WERI-Rb-1 (cell line): ENCODE measurements around the gene EYS.

Experiments used
- DNase-seq: peaks from one replicate; pipeline ENCODE4 v3.0.0-alpha.2; 2020
- H3K27ac ChIP-seq: fragments of 250-450 bp; sonication (Bioruptor Pico); 2 replicates; pipeline ENCODE4 v1.5.1; 2020; ENCODE audit warnings: mild to moderate bottlenecking, moderate library complexity
- H3K27me3 ChIP-seq: fragments of 250-450 bp; sonication (Bioruptor Pico); 2 replicates; pipeline ENCODE4 v1.5.1; 2021; ENCODE audit warnings: mild to moderate bottlenecking, low read depth, moderate library complexity; ENCODE audit not compliant: insufficient read depth, severe bottlenecking
- H3K36me3 ChIP-seq: fragments of 250-450 bp; sonication (Bioruptor Pico); 2 replicates; pipeline ENCODE4 v1.5.1; 2020; ENCODE audit warnings: mild to moderate bottlenecking, moderate library complexity
- H3K4me3 ChIP-seq: 2 replicates; pipeline ENCODE4 v1.5.1; 2011; ENCODE audit warnings: low read depth, mild to moderate bottlenecking, control low read depth, low read length
- H3K9me3 ChIP-seq: fragments of 250-450 bp; sonication (Bioruptor Pico); 2 replicates; pipeline ENCODE4 v1.5.1; 2021; ENCODE audit warnings: mild to moderate bottlenecking, moderate library complexity; ENCODE audit not compliant: severe bottlenecking
- CTCF ChIP-seq: IDR thresholded peaks from 2 replicates; pipeline ENCODE4 v1.5.1; 2011; ENCODE audit warnings: low read depth, mild to moderate bottlenecking, control low read depth, inconsistent platforms, low read length

EYS gene

GRCh38 chr6:63807056-63807455 lies 1900.0 kb downstream of the EYS start:
- no peak for DNase-seq
- H3K4me3 ChIP-seq: no peak overlapping the region
- no peak for TF ChIP-seq CTCF
- no peaks in the 10 kb centered on the region for H3K36me3 ChIP-seq
- no peaks in the 10 kb centered on the region for H3K27me3 ChIP-seq
- no peaks in the 10 kb centered on the region for H3K9me3 ChIP-seq
- H3K27ac ChIP-seq: no peak overlapping the region

GRCh38 chr6:63806573-63806913 lies 1900.5 kb downstream of the EYS start:
- no peaks in the 10 kb centered on the region for H3K9me3 ChIP-seq
- no peaks in the 10 kb centered on the region for H3K36me3 ChIP-seq
- no peak for DNase-seq
- H3K4me3 ChIP-seq: no peak overlapping the region
- H3K27ac ChIP-seq: no peak overlapping the region
- no peak for TF ChIP-seq CTCF
- H3K27me3 ChIP-seq: no peaks in the 10 kb centered on the region

GRCh38 chr6:63805808-63806572 lies 1901.0 kb downstream of the EYS start:
- H3K36me3 ChIP-seq: no peaks in the 10 kb centered on the region
- H3K9me3 ChIP-seq: no peaks in the 10 kb centered on the region
- H3K4me3 ChIP-seq: no peak overlapping the region
- H3K27ac ChIP-seq: peak overlapping the region; percentile 39; the same call in 1 of the 2 replicates
- no peak for TF ChIP-seq CTCF
- DNase-seq: no peak
- H3K27me3 ChIP-seq: no peaks in the 10 kb centered on the region

GRCh38 chr6:63805345-63805744 lies 1901.7 kb downstream of the EYS start:
- no peaks in the 10 kb centered on the region for H3K9me3 ChIP-seq
- no peak for TF ChIP-seq CTCF
- DNase-seq: peak; percentile 8
- H3K36me3 ChIP-seq: no peaks in the 10 kb centered on the region
- H3K4me3 ChIP-seq: no peak overlapping the region
- no peaks in the 10 kb centered on the region for H3K27me3 ChIP-seq
- no peak overlapping the region; the same call in 1 of the 2 replicates for H3K27ac ChIP-seq

- no peak for TF ChIP-seq CTCF
- DNase-seq: no peak
- no peaks in the 10 kb centered on the region for H3K9me3 ChIP-seq
Observed at GRCh38 chr6:63804381-63804956, 1902.6 kb downstream of the EYS start.

More at GRCh38 chr6:63804381-63804956, 1902.6 kb downstream of the EYS start:
- H3K4me3 ChIP-seq: no peak overlapping the region
- no peaks in the 10 kb centered on the region for H3K36me3 ChIP-seq
- H3K27ac ChIP-seq: no peak overlapping the region
- no peaks in the 10 kb centered on the region for H3K27me3 ChIP-seq
